Heart right ventricle (tissue), 16 donors: ENCODE data around the gene SLITRK2. TPM values are rescaled to one million over a fixed set of nuclear protein-coding genes. Genes with fewer than 3 reads are reported as not detected.

Experiments
- ATAC-seq, 8 donors: fragments of 200-7000 bp; cut with Tn5 transposase; one replicate each; pipeline ENCODE4 v1.9.1; 2020; ENCODE audit warnings: mild to moderate bottlenecking in 8 of 8, moderate library complexity in 8 of 8, moderate number of reproducible peaks in 1 of 8
- DNase-seq, 2 donors: peaks; one replicate each; pipeline ENCODE4 v3.0.0-alpha.2; 2020
- H3K27ac ChIP-seq, 10 donors: fragments of 200-600 bp; sonication (generic) in 2 of 10; one replicate each; pipeline versions ENCODE4 v1.5.0 to v1.8.0; 2020 to 2022; ENCODE audit warnings: mild to moderate bottlenecking in 3 of 10
- H3K27me3 ChIP-seq, 7 donors: fragments of 200-600 bp; one replicate each; pipeline ENCODE4 v1.8.0; 2021 to 2022; ENCODE audit warnings: mild to moderate bottlenecking in 2 of 7
- H3K36me3 ChIP-seq, 9 donors: fragments of 200-600 bp; sonication (generic) in 1 of 9; one replicate each; pipeline versions ENCODE4 v1.5.0 to v1.8.0; 2020 to 2022; ENCODE audit warnings: mild to moderate bottlenecking in 2 of 9
- H3K4me1 ChIP-seq, 9 donors: fragments of 200-600 bp; sonication (generic) in 1 of 9; one replicate each; pipeline versions ENCODE4 v1.5.0 to v1.8.0; 2020 to 2022; ENCODE audit warnings: mild to moderate bottlenecking in 4 of 9
- H3K4me3 ChIP-seq, 10 donors: fragments of 200-600 bp; sonication (generic) in 2 of 10; one replicate each; pipeline versions ENCODE4 v1.5.0 to v1.8.0; 2020 to 2022; ENCODE audit warnings: mild to moderate bottlenecking in 7 of 10, moderate library complexity in 2 of 10
- H3K9me3 ChIP-seq, 11 donors: fragments of 200-600 bp in 10 of 11; sonication (generic) in 2 of 11; one replicate each; pipeline versions ENCODE4 v1.5.0 to v1.8.0; 2013 to 2022; ENCODE audit warnings: mild to moderate bottlenecking in 2 of 11, control low read depth in 1 of 11, moderate library complexity in 1 of 11
- WGBS, 2 donors: extraction: QIAGEN DNeasy Blood & Tissue Kit; methylation state at CpG; one replicate each; pipeline ENCODE4 v1.1.7; 2013; ENCODE audit warnings: inconsistent platforms in 1 of 2; 5-methylcytosine and 5-hydroxymethylcytosine counted together
- intact Hi-C, 10 donors: fragments of 100-400 bp; cut with DNase I; formaldehyde crosslinking; loops; one replicate each; pipeline versions ENCODE4 v1.11.1 to v1.14.2; 2022
- polyA plus RNA-seq, 2 donors: library from polyadenylated mRNA; stranded (reverse); fragments of 200-250 nt; gene quantifications; one replicate each; pipeline ENCODE4 v1.2.3, GENCODE V29; 2013
- total RNA-seq, 10 donors: library from RNA; stranded (reverse); fragmentation: NEBNext Ultra II Directional in 3 of 10; extraction: Animal tissue kit (Norgen Biotek cat#: 25700) in 3 of 10; gene quantifications; one replicate each; pipeline versions ENCODE4 v1.2.1 to v1.2.4, GENCODE V29; 2021 to 2023
- TF ChIP-seq, protein P1 (sequence below), 9 donors: fragments of 200-600 bp; sonication (generic) in 2 of 9; IDR thresholded peaks; one replicate each; pipeline versions ENCODE4 v1.5.0 to v1.8.0; 2021 to 2022; ENCODE audit warnings: antibody characterized with exemption in 9 of 9, mild to moderate bottlenecking in 5 of 9, moderate library complexity in 1 of 9
- donor health status: Arrhythmogenic right ventricular cardiomyopathy.
- donor health status: ischemic (EF 13 %, LVEDD 7.1; RV severe dilation, severe dysfunction).
- donor health status: healthy with polysubstance abuse.
- donor health status: DM: no; HTN: yes; CAD: no.
- donor health status: DM: no; HTN: no; CAD: no.
- donor health status: ischemic (EF 25% LVEDD 6.9; RV normal size, moderate dysfunction).
- donor health status: ischemic (EF 25% LVEDD 5.7; RV mildly dilated, moderate dysfunction).
- donor health status: healthy.
- donor health status: DM: yes; HTN: yes; CAD: no.
- donor health status: Ischemic cardiomyopathy.
- donor health status: ischemic (EF 35%, LVEDD 5.7; RV mildly dilated, moderate dysfunction).
- donor health status: nonischemic (EF 11% LVEDD 7.7; RV severe dilation, severe dysfunction).
- donor health status: DM: yes; HTN: yes; CAD: no.
- donor health status: PGD.
- donor health status: ischemic (EF 29% LVEDD 5.4; RV normal size, mild dysfunction).
- donor health status: nonischemic (EF 23%, LVEDD 6.1; RV moderate dilation, normal function).

Gene SLITRK2
- total and polyA plus RNA-seq, 12 donors: 0.04 to 0.37 (median 0.14) TPM; not detected in 2

DNA sequence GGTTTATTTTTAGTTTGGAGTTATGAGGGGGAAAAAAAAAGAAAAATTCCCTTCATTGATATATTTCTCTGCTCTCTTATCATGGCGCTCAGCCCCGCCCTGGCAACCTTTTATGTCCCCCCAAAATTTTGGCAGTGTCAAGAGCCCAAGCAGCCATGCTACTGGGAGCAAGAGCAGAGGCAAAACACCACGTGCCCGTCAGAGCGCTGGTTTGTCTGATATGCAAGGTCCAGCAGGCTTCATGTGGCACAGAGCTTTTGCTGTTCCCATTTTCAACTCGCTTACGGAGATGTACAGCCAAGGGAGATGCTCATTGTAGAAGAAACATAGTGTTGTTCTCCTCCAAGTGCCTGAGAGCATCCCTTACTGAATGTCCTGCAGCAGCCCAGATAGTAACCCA, 27.3 kb downstream of the SLITRK2 start:
- intact Hi-C loops: no loop called here
- Histone ChIP-seq H3K27me3 (no peaks in the 10 kb centered on the region), H3K27ac (no peak overlapping the region), H3K4me1 (no peaks in the 10 kb centered on the region), H3K4me3 (no peak overlapping the region), H3K9me3 (no peaks in the 10 kb centered on the region), H3K36me3 (no peaks in the 10 kb centered on the region)
- TF ChIP-seq, protein P1, sequence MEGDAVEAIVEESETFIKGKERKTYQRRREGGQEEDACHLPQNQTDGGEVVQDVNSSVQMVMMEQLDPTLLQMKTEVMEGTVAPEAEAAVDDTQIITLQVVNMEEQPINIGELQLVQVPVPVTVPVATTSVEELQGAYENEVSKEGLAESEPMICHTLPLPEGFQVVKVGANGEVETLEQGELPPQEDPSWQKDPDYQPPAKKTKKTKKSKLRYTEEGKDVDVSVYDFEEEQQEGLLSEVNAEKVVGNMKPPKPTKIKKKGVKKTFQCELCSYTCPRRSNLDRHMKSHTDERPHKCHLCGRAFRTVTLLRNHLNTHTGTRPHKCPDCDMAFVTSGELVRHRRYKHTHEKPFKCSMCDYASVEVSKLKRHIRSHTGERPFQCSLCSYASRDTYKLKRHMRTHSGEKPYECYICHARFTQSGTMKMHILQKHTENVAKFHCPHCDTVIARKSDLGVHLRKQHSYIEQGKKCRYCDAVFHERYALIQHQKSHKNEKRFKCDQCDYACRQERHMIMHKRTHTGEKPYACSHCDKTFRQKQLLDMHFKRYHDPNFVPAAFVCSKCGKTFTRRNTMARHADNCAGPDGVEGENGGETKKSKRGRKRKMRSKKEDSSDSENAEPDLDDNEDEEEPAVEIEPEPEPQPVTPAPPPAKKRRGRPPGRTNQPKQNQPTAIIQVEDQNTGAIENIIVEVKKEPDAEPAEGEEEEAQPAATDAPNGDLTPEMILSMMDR (IDR thresholded peaks at IDR 0.05): no peak
- 51 to 72% methylated on average over 7 of the region's 7 CpGs for WGBS, 2 donors
- DNase-seq (no peak), ATAC-seq (no peak)

DNA sequence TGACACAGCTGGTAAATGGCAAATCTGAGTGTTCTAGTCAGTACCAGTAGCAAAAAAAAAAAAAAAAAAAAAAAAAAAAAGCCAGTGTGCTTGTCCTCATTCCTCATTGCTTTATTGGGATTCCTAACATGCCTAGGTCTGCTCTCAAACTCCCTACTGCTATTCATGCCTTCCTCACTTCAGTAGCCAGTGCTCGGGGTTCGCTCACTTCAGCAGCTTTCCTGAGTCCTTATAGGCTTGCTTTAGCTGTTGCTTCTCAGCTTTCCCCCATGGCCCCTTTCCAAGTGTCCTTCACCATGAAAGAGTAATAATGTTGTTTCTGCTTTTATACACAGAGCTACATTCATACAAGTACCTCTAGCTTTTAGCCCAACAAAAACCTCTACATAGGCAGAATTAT, 30.8 kb downstream of the SLITRK2 start:
- intact Hi-C loops: no loop called here
- DNase-seq: no peak
- Histone ChIP-seq H3K9me3 (no peaks in the 10 kb centered on the region), H3K4me3 (no peak overlapping the region), H3K27me3 (no peaks in the 10 kb centered on the region), H3K36me3 (no peaks in the 10 kb centered on the region), H3K4me1 (no peaks in the 10 kb centered on the region), H3K27ac (no peak overlapping the region)
- TF ChIP-seq, protein P1 (IDR thresholded peaks at IDR 0.05): no peak
- 55 to 57% methylated on average over 2 of the region's 2 CpGs for WGBS, 2 donors
- ATAC-seq: no peak

DNA sequence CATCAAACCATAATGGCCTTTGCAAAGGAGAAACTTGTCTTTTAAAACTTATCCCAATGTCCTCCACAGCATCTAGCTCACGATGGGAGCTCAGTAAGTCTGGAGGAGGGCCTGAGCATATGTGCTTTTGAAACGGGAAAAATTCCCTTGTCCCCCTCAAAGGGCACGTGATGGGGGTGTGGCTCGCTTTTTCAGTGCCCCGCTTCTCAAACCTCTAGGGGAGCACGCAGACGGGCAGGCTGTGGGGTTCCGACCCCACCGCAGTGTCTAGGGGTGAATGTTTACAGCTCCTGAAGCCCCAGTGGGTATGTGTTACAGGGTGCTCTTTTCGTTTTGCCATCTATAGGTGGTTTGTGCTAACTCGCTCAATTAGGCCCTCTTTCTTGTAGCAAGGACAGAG, 31.2 kb downstream of the SLITRK2 start:
- ATAC-seq (no peak), DNase-seq (no peak)
- TF ChIP-seq, protein P1 (IDR thresholded peaks at IDR 0.05): no peak
- WGBS, 2 donors: 83 to 84% methylated on average over 11 of the region's 11 CpGs
- no peaks in the 10 kb centered on the region for H3K27me3 ChIP-seq
- H3K36me3 ChIP-seq: no peaks in the 10 kb centered on the region
- intact Hi-C loops: no loop called here
- H3K27ac ChIP-seq: no peak overlapping the region
- H3K4me3 ChIP-seq: no peak overlapping the region
- H3K9me3 ChIP-seq: no peaks in the 10 kb centered on the region
- no peaks in the 10 kb centered on the region for H3K4me1 ChIP-seq

DNA sequence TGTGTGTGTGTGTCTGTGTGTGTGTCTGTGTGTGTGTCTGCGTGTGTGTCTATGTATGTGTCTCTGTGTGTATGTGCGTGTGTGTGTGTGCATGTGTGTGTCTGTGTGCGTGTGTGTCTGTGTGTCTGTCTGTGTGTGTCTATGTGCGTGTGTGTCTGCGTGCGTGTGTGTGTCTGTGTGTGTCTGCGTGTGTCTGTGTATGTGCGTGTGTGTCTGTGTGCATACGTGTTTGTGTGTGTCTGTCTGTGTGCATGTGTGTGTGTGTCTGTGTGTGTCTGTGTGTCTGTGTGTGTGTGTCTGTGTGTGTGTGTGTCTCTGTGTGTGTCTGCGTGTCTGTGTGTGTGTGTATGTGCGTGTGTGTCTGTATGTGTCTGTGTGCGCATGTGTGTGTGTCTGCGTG, 35.6 kb downstream of the SLITRK2 start:
- Histone ChIP-seq H3K27me3 (no peaks in the 10 kb centered on the region), H3K9me3 (no peaks in the 10 kb centered on the region), H3K36me3 (no peaks in the 10 kb centered on the region), H3K27ac (no peak overlapping the region), H3K4me1 (no peaks in the 10 kb centered on the region), H3K4me3 (no peak overlapping the region)
- intact Hi-C loops: no loop called here
- TF ChIP-seq, protein P1 (IDR thresholded peaks at IDR 0.05): no peak
- no peak for DNase-seq
- ATAC-seq: no peak
- 96 to 97% methylated on average over 13 of the region's 13 CpGs for WGBS, 2 donors

DNA sequence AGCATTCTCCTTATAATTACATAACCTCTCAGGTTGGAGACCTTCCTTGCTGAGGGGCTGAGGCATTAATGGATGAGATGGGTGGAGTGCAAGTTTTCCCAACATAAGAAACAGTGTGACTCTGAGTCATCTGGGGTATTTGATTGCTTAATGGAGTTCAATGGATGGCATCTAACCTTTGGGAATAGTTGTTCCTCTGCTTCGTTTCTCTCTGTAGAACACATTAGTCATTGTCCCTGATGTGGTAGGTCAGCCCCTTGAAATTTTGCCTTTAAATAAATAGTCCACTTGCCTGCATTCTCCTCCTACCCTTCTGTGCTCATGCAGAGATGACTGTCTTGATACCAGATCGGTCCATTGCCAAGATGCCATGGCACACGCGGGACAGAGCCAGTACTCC, 38.6 kb downstream of the SLITRK2 start:
- no peaks in the 10 kb centered on the region for H3K36me3 ChIP-seq
- DNase-seq (no peak), ATAC-seq (no peak)
- WGBS, 2 donors: 82 to 93% methylated on average over 4 of the region's 4 CpGs
- TF ChIP-seq, protein P1 (IDR thresholded peaks at IDR 0.05): no peak
- intact Hi-C loops: no loop called here
- no peaks in the 10 kb centered on the region for H3K9me3 ChIP-seq
- no peak overlapping the region for H3K4me3 ChIP-seq
- H3K4me1 ChIP-seq: no peaks in the 10 kb centered on the region
- H3K27me3 ChIP-seq: no peaks in the 10 kb centered on the region
- no peak overlapping the region for H3K27ac ChIP-seq
